Cardiac fibroblast (primary cell): ENCODE data around the gene STN1.

Experiments used
- DNase-seq, 2 donors: peaks; one replicate each; pipeline versions ENCODE4 v3.0.0 to v3.0.0-alpha.2; 2010; ENCODE audit warnings: low read depth in 2 of 2
- H3K4me3 ChIP-seq, 2 donors: replicated peaks in 1 of 2; 1 replicate in 1 of 2; 2 replicates in 1 of 2; pipeline ENCODE4 v1.5.1; 2011; ENCODE audit warnings: low read depth in 2 of 2, low read length in 2 of 2, mild to moderate bottlenecking in 2 of 2, moderate library complexity in 1 of 2
- CTCF ChIP-seq: IDR thresholded peaks from one replicate; pipeline ENCODE4 v1.5.1; 2011; ENCODE audit warnings: low read depth, mild to moderate bottlenecking, low read length, inconsistent platforms

The STN1 gene

GRCh38 chr10:103930449-103930848, 12.5 kb upstream of the STN1 start:
- no peak for DNase-seq
- no peak overlapping the region for H3K4me3 ChIP-seq
- TF ChIP-seq CTCF: no peak

GRCh38 chr10:103929381-103929921, 11.5 kb upstream of the STN1 start:
- no peak overlapping the region for H3K4me3 ChIP-seq
- TF ChIP-seq CTCF: no peak
- DNase-seq: peak in 1 of 2 donors; percentile 31

GRCh38 chr10:103928784-103929183, 10.8 kb upstream of the STN1 start:
- DNase-seq: no peak
- H3K4me3 ChIP-seq: no peak overlapping the region
- no peak for TF ChIP-seq CTCF

- TF ChIP-seq CTCF: no peak
- H3K4me3 ChIP-seq: no peak overlapping the region
- no peak for DNase-seq
Measured at GRCh38 chr10:103926722-103927319, 8.8 kb upstream of the STN1 start.

- no peak for TF ChIP-seq CTCF
- no peak for DNase-seq
- H3K4me3 ChIP-seq: no peak overlapping the region
Measured at GRCh38 chr10:103925591-103925990, 7.6 kb upstream of the STN1 start.

- H3K4me3 ChIP-seq: no peak overlapping the region
- no peak for TF ChIP-seq CTCF
- DNase-seq: no peak
Measured at GRCh38 chr10:103923502-103923901, 5.5 kb upstream of the STN1 start.

- no peak for TF ChIP-seq CTCF
- H3K4me3 ChIP-seq: no peak overlapping the region
- DNase-seq: no peak
Measured at GRCh38 chr10:103922659-103923058, 4.7 kb upstream of the STN1 start.
